GM12878 (cell line): ENCODE measurements around the gene FZD2. TPM values are rescaled to one million over a fixed set of nuclear protein-coding genes. Genes with fewer than 3 reads are reported as not detected.

Experiments used
- ATAC-seq: fragments of 200-7000 bp; cut with Tn5 transposase; 3 replicates; pipeline ENCODE4 v1.9.1; 2020; ENCODE audit warnings: mild to moderate bottlenecking, moderate library complexity
- BruUV-seq: library from RNA; stranded (reverse); fragments of 400-500 nt; replicated peaks from 2 replicates; lab custom pipeline; 2021; lab: Mats Ljungman, UMichigan
- CTCF ChIA-PET: fragments of 300-600 bp; sonication (Branson Sonifier 250); formaldehyde crosslinking; extraction: SDS; loops from one replicate; lab custom pipeline; 2021; ENCODE audit warnings: inconsistent platforms; lab: Yijun Ruan, JAX
- POLR2A ChIA-PET: fragments of 350-600 bp; formaldehyde crosslinking; extraction: SDS; loops from one replicate; lab custom pipeline; 2021; ENCODE audit warnings: inconsistent platforms; lab: Charles Lee
- RAD21 ChIA-PET: fragments of 300-600 bp; sonication (Branson Sonifier 250); formaldehyde crosslinking; loops from one replicate; lab custom pipeline; 2023; ENCODE audit warnings: antibody characterized with exemption; ENCODE audit not compliant: unreplicated experiment; lab: Charles Lee
- SMC1A ChIA-PET: fragments of 300-600 bp; sonication (Branson Sonifier 250); formaldehyde crosslinking; loops from one replicate; lab custom pipeline; 2023; ENCODE audit not compliant: unreplicated experiment, uncharacterized antibody; lab: Charles Lee
- DNase-seq: peaks from one replicate; pipeline ENCODE4 v3.0.0-alpha.2; 2011; ENCODE audit warnings: low read depth, low spot score
- FAIRE-seq: peaks from 3 replicates; lab custom pipeline; 2011; peaks lifted over from hg19 to GRCh38; lab: Jason Lieb, UNC
- H2AFZ ChIP-seq: 2 replicates; pipeline ENCODE4 v1.6.0; 2011; ENCODE audit warnings: low read depth, low read length, control low read depth; ENCODE audit not compliant: control insufficient read depth
- H3K27ac ChIP-seq: 2 replicates; pipeline ENCODE4 v1.5.1; 2011; ENCODE audit warnings: control low read depth; ENCODE audit not compliant: control insufficient read depth, insufficient read depth
- H3K27me3 ChIP-seq, 2 experiments: replicated peaks in 1 of 2; 2 replicates each; pipeline versions ENCODE4 v1.6.0 to v1.6.1; 2011; ENCODE audit warnings: low read length in 1 of 2; ENCODE audit not compliant: control insufficient read depth in 2 of 2, insufficient read depth in 2 of 2
- H3K36me3 ChIP-seq, 2 experiments: 2 replicates each; pipeline ENCODE4 v1.5.1; 2011; ENCODE audit warnings: low read length in 1 of 2; ENCODE audit not compliant: control insufficient read depth in 2 of 2, insufficient read depth in 2 of 2
- H3K4me1 ChIP-seq: 2 replicates; pipeline ENCODE4 v1.6.1; 2011; ENCODE audit warnings: mild to moderate bottlenecking, low read length, moderate library complexity, mixed read lengths; ENCODE audit not compliant: control insufficient read depth, insufficient read depth
- H3K4me2 ChIP-seq: 2 replicates; pipeline ENCODE4 v1.6.0; 2011; ENCODE audit warnings: control low read depth; ENCODE audit not compliant: control insufficient read depth, insufficient read depth
- H3K4me3 ChIP-seq: fragments of 200-600 bp; sonication (generic); 2 replicates; pipeline ENCODE4 v1.5.1; 2016
- H3K79me2 ChIP-seq: 2 replicates; pipeline ENCODE4 v1.6.0; 2011; ENCODE audit warnings: low read length; ENCODE audit not compliant: control insufficient read depth, insufficient read depth
- H3K9ac ChIP-seq: 2 replicates; pipeline ENCODE4 v1.8.0; 2011; ENCODE audit warnings: low read length, control low read depth, mixed read lengths; ENCODE audit not compliant: control insufficient read depth, insufficient read depth
- H3K9me3 ChIP-seq: replicated peaks from 3 replicates; pipeline ENCODE4 v1.5.1; 2011; ENCODE audit warnings: mild to moderate bottlenecking, low read length; ENCODE audit not compliant: control insufficient read depth, insufficient read depth
- H4K20me1 ChIP-seq: 2 replicates; pipeline ENCODE4 v1.6.0; 2011; ENCODE audit not compliant: control insufficient read depth, insufficient read depth
- ATF7 ChIP-seq: fragments of 450-650 bp; IDR thresholded peaks from 2 replicates; pipeline ENCODE4 v1.6.1; 2016; ENCODE audit warnings: low read depth, mild to moderate bottlenecking
- BRCA1 ChIP-seq: IDR thresholded peaks from 2 replicates; pipeline ENCODE4 v1.6.1; 2011; ENCODE audit warnings: low read depth, low read length, improper control_type of control experiment
- CBFB ChIP-seq: IDR thresholded peaks from 2 replicates; pipeline ENCODE4 v1.6.1; 2016; ENCODE audit warnings: antibody characterized with exemption, low read depth
- CREM ChIP-seq: IDR thresholded peaks from 2 replicates; pipeline ENCODE4 v1.6.1; 2014; ENCODE audit warnings: antibody characterized with exemption, low read depth
- EP300 ChIP-seq, 2 experiments: fragments of 150-350 bp in 1 of 2; IDR thresholded peaks; 2 replicates each; pipeline ENCODE4 v1.6.1; 2011 to 2012; ENCODE audit warnings: low read depth in 2 of 2, low read length in 2 of 2, borderline replicate concordance in 1 of 2, improper control_type of control experiment in 1 of 2, inconsistent platforms in 1 of 2; ENCODE audit not compliant: control insufficient read depth in 1 of 2
- PBX3 ChIP-seq: IDR thresholded peaks from 2 replicates; pipeline ENCODE4 v1.6.1; 2011; ENCODE audit warnings: mild to moderate bottlenecking, low read depth, low read length, moderate library complexity; ENCODE audit not compliant: insufficient replicate concordance
- RELA ChIP-seq: fragments of 450-650 bp; IDR thresholded peaks from 2 replicates; pipeline ENCODE4 v1.8.0; 2014; ENCODE audit warnings: borderline replicate concordance; ENCODE audit not compliant: partially characterized antibody
- SIN3A ChIP-seq: IDR thresholded peaks from 2 replicates; pipeline ENCODE4 v1.6.1; 2012; ENCODE audit warnings: low read depth, low read length, improper control_type of control experiment
- SMAD1 ChIP-seq: fragments of 450-650 bp; IDR thresholded peaks from 2 replicates; pipeline ENCODE4 v1.6.1; 2018; ENCODE audit warnings: mild to moderate bottlenecking, low read depth; ENCODE audit not compliant: partially characterized antibody
- SMARCA5 ChIP-seq: fragments of 450-650 bp; IDR thresholded peaks from 2 replicates; pipeline ENCODE4 v1.6.1; 2017; ENCODE audit warnings: mild to moderate bottlenecking
- TAF1 ChIP-seq: IDR thresholded peaks from 2 replicates; pipeline ENCODE4 v1.6.1; 2011; ENCODE audit warnings: mild to moderate bottlenecking, low read depth, low read length, borderline replicate concordance
- TARDBP ChIP-seq: IDR thresholded peaks from 2 replicates; pipeline ENCODE4 v1.6.1; 2016; ENCODE audit warnings: borderline replicate concordance
- ZNF592 ChIP-seq: fragments of 450-650 bp; IDR thresholded peaks from 2 replicates; pipeline ENCODE4 v1.6.1; 2017; ENCODE audit warnings: mild to moderate bottlenecking, moderate library complexity
- WGBS: methylation state at CpG from one replicate; pipeline ENCODE4 v1.1.6; 2016; ENCODE audit warnings: low lambda C conversion rate; ENCODE audit not compliant: insufficient replicate concordance, insufficient coverage; ENCODE audit errors: missing lambda C conversion rate; 5-methylcytosine and 5-hydroxymethylcytosine counted together
- in situ Hi-C: fragments of 300-500 bp; cut with MboI; formaldehyde crosslinking; loops from 9 replicates; pipeline ENCODE4 v1.14.3; 2018; ENCODE audit warnings: mixed read lengths
- intact Hi-C: fragments of 100-400 bp; cut with micrococcal nuclease; formaldehyde crosslinking; loops from one replicate; pipeline ENCODE4 v1.14.2; 2022; ENCODE audit not compliant: unreplicated experiment
- polyA plus RNA-seq, 11 experiments: library from polyadenylated mRNA; depleted of rRNA in 4 of 11; unstranded in 6 of 11; stranded (reverse) in 5 of 11; fragments of >200 nt; fragmentation: Nextera tagmentation in 4 of 11; fragmentation: Illumina TruSeq in 1 of 11; extraction: Ambion mirVana in 4 of 11; extraction: Trizol in 1 of 11; gene quantifications; 1 replicate in 1 of 11; 2 replicates in 10 of 11; pipeline versions ENCODE4 v1.2.1 to v1.2.3, GENCODE V29; 2011 to 2016; ENCODE audit warnings: inconsistent platforms in 2 of 11, missing spikeins in 2 of 11, low read depth in 1 of 11
- total RNA-seq, 4 experiments: library from RNA; depleted of rRNA in 3 of 4; stranded (reverse); fragments of >200 nt in 3 of 4; fragmentation: Illumina TruSeq in 1 of 4; extraction: Trizol in 1 of 4; gene quantifications; 2 replicates each; pipeline versions ENCODE4 v1.2.1 to v1.2.3, GENCODE V29; 2013 to 2021

The FZD2 gene
- total and polyA plus RNA-seq, 10 of the 15 experiments (the other 5 are each of a cell fraction or from before 2014, with no cell fraction given) = 0.09 to 4.2 (median 0.63) TPM; not detected in 1

GRCh38 chr17:44558710-44559633 lies 1.7 kb downstream of the FZD2 start:
- H3K36me3 ChIP-seq = no peaks in the 10 kb centered on the region
- H3K27ac ChIP-seq = no peak overlapping the region
- H3K9me3 ChIP-seq = no peaks in the 10 kb centered on the region; the same call in 2 of the 3 replicates
- H2AFZ ChIP-seq = no peak overlapping the region
- ChIA-PET CTCF (no interaction called here), SMC1A (no interaction called here), RAD21 (no interaction called here), POLR2A (no interaction called here)
- no TSS peak for BruUV-seq
- no peak for FAIRE-seq
- TF ChIP-seq PBX3 = no peak
- no peak for TF ChIP-seq EP300 (IDR thresholded peaks at IDR 0.05; ENCODE audit: borderline replicate concordance in 1 of 2, control insufficient read depth in 1 of 2, low read depth in 2 of 2, low read length in 2 of 2)
- TF ChIP-seq ATF7 = no peak
- no peak for TF ChIP-seq TAF1
- no peak for TF ChIP-seq ZNF592
- no peak for TF ChIP-seq TARDBP
- no peak for TF ChIP-seq BRCA1
- no peak for TF ChIP-seq RELA
- no peak for TF ChIP-seq SMAD1
- no peak for TF ChIP-seq CBFB
- no peak for TF ChIP-seq SMARCA5
- TF ChIP-seq CREM = no peak
- TF ChIP-seq SIN3A = no peak
- 74% methylated on average over 68 of the region's 74 CpGs for WGBS
- H3K4me2 ChIP-seq = no peak overlapping the region
- H3K27me3 ChIP-seq = peaks cover 3 to 12% of the 10 kb centered on the region in 2 experiments
- H3K4me3 ChIP-seq = no peak overlapping the region
- no peak overlapping the region for H3K9ac ChIP-seq
- intact Hi-C loops = loop anchor here (5.0 kb wide), 1 partner anchor 68 kb away; no protein-coding TSS in a partner anchor
- in situ Hi-C loops = no loop called here
- no peak for DNase-seq
- H4K20me1 ChIP-seq = no peaks in the 10 kb centered on the region
- H3K79me2 ChIP-seq = no peaks in the 10 kb centered on the region
- ATAC-seq = no peak
- H3K4me1 ChIP-seq = no peaks in the 10 kb centered on the region
